OCI-LY7 (cell line): ENCODE data around the gene TTC39A.

Experiments used
- CTCF ChIP-seq: fragments of 200-600 bp; sonication (generic); conservative IDR thresholded peaks from 2 replicates; pipeline ENCODE4 v1.5.1; 2014; ENCODE audit warnings: mild to moderate bottlenecking, antibody characterized with exemption, low read length, moderate library complexity, mixed read lengths
- EZH2phosphoT487 ChIP-seq: fragments of 200-600 bp; sonication (generic); IDR thresholded peaks from 2 replicates; pipeline ENCODE4 v1.6.1; 2018; ENCODE audit warnings: low read depth, borderline replicate concordance, mild to moderate bottlenecking, mixed run types, antibody characterized with exemption, low read length, moderate library complexity, mixed read lengths

GRCh38 chr1:51373898-51374297 is 43.5 kb upstream of the TTC39A start:
- TF ChIP-seq EZH2phosphoT487 (no peak), CTCF (no peak)
